22Rv1 (cell line): Measurements from ENCODE around the gene CAMK2D.

Experiments used
- H3K27ac ChIP-seq: fragments of 450-650 bp; 2 replicates; pipeline ENCODE4 v1.5.1; 2017
- ZFX ChIP-seq: fragments of 450-650 bp; IDR thresholded peaks from 2 replicates; pipeline ENCODE4 v1.6.1; 2017; ENCODE audit warnings: antibody characterized with exemption, borderline replicate concordance
- TF ChIP-seq, protein P1 (sequence below): fragments of 450-650 bp; IDR thresholded peaks from 2 replicates; pipeline ENCODE4 v1.5.1; 2017; ENCODE audit warnings: mild to moderate bottlenecking

CAMK2D gene

GRCh38 chr4:113505044-113505443, 256.5 kb downstream of the CAMK2D start:
- no peak overlapping the region for H3K27ac ChIP-seq
- TF ChIP-seq ZFX = no peak
- TF ChIP-seq, protein P1, sequence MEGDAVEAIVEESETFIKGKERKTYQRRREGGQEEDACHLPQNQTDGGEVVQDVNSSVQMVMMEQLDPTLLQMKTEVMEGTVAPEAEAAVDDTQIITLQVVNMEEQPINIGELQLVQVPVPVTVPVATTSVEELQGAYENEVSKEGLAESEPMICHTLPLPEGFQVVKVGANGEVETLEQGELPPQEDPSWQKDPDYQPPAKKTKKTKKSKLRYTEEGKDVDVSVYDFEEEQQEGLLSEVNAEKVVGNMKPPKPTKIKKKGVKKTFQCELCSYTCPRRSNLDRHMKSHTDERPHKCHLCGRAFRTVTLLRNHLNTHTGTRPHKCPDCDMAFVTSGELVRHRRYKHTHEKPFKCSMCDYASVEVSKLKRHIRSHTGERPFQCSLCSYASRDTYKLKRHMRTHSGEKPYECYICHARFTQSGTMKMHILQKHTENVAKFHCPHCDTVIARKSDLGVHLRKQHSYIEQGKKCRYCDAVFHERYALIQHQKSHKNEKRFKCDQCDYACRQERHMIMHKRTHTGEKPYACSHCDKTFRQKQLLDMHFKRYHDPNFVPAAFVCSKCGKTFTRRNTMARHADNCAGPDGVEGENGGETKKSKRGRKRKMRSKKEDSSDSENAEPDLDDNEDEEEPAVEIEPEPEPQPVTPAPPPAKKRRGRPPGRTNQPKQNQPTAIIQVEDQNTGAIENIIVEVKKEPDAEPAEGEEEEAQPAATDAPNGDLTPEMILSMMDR = no peak

GRCh38 chr4:113504422-113504821, 257.1 kb downstream of the CAMK2D start:
- TF ChIP-seq, protein P1 = no peak
- no peak for TF ChIP-seq ZFX
- no peak overlapping the region for H3K27ac ChIP-seq

- TF ChIP-seq, protein P1 = no peak
- no peak for TF ChIP-seq ZFX
These were observed 257.8 kb downstream of the CAMK2D start for GRCh38 chr4:113503691-113504090.

GRCh38 chr4:113502906-113503305, 258.6 kb downstream of the CAMK2D start:
- no peak for TF ChIP-seq ZFX
- TF ChIP-seq, protein P1 = no peak
- H3K27ac ChIP-seq = no peak overlapping the region

More at GRCh38 chr4:113503691-113504090, 257.8 kb downstream of the CAMK2D start:
- H3K27ac ChIP-seq = no peak overlapping the region

GRCh38 chr4:113502476-113502875, 259.1 kb downstream of the CAMK2D start:
- H3K27ac ChIP-seq = no peak overlapping the region
- TF ChIP-seq, protein P1 = no peak
- TF ChIP-seq ZFX = no peak

DNA sequence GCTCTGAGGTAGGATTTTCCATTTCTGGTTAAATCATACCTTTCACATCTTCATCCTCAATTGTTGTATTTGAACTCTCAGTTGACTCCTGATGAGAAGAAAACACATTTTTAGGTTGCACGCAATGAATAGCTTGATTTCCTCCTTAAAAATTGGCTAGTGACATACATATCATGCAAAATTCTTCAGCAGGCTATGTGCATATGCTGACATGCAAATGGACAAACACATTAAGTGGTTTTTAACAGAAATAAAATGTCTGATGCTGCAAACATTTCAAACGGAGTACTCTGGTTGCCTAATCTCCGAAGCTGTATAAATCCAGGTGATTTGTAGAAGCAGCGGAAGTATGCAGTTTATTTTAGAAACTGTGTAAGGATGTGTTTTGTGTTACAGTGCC, 261.1 kb downstream of the CAMK2D start:
- H3K27ac ChIP-seq = no peak overlapping the region
- TF ChIP-seq ZFX = no peak
- TF ChIP-seq, protein P1 = no peak

- H3K27ac ChIP-seq = no peak overlapping the region
These were observed 261.8 kb downstream of the CAMK2D start for GRCh38 chr4:113499696-113500095.

More at GRCh38 chr4:113499696-113500095, 261.8 kb downstream of the CAMK2D start:
- TF ChIP-seq, protein P1 = no peak
- TF ChIP-seq ZFX = no peak
